ENCODE data around the gene PARVA.
"Not testable (repeated sequence)": the region's sequence is repeated elsewhere in the genome, so short reads cannot be mapped to it uniquely, and the experiment has no call there.

PARVA gene

GRCh38 chr11:12362857-12363256 lies 14.5 kb upstream of the PARVA start:
- TF ChIP-seq ZNF274 (IDR thresholded peaks at IDR 0.05; ENCODE audit: low read depth, low read length): no peak
- no peak overlapping the region for H3K4me3 ChIP-seq (ENCODE audit: low read length)

GRCh38 chr11:12363373-12363772 lies 14.0 kb upstream of the PARVA start:
- TF ChIP-seq ZNF274 (IDR thresholded peaks at IDR 0.05; ENCODE audit: low read depth, low read length): no peak
- no peak overlapping the region for H3K4me3 ChIP-seq (ENCODE audit: low read length)

GRCh38 chr11:12365965-12366575 lies 11.3 kb upstream of the PARVA start:
- H3K4me3 ChIP-seq (ENCODE audit: low read length): not testable (repeated sequence)

- H3K4me3 ChIP-seq (ENCODE audit: low read length): not testable (repeated sequence)
Measured at GRCh38 chr11:12367057-12367456, 10.3 kb upstream of the PARVA start.

- no peak for TF ChIP-seq ZNF274 (IDR thresholded peaks at IDR 0.05; ENCODE audit: low read depth, low read length)
- no peak overlapping the region for H3K4me3 ChIP-seq (ENCODE audit: low read length)
Measured at GRCh38 chr11:12372111-12372510, 5.3 kb upstream of the PARVA start.

GRCh38 chr11:12375720-12376119 lies 1.7 kb upstream of the PARVA start:
- TF ChIP-seq ZNF274 (IDR thresholded peaks at IDR 0.05; ENCODE audit: low read depth, low read length): no peak
- H3K4me3 ChIP-seq (ENCODE audit: low read length): no peak overlapping the region

- H3K4me3 ChIP-seq (ENCODE audit: low read length): no peak overlapping the region
Measured at GRCh38 chr11:12376259-12377081, 901 bp upstream of the PARVA start.

GRCh38 chr11:12377824-12378593 lies 638 bp downstream of the PARVA start:
- H3K4me3 ChIP-seq (ENCODE audit: low read length): no peak overlapping the region
- no peak for TF ChIP-seq ZNF274 (IDR thresholded peaks at IDR 0.05; ENCODE audit: low read depth, low read length)

More at GRCh38 chr11:12376259-12377081, 901 bp upstream of the PARVA start:
- no peak for TF ChIP-seq ZNF274 (IDR thresholded peaks at IDR 0.05; ENCODE audit: low read depth, low read length)

- no peak overlapping the region for H3K4me3 ChIP-seq (ENCODE audit: low read length)
- no peak for TF ChIP-seq ZNF274 (IDR thresholded peaks at IDR 0.05; ENCODE audit: low read depth, low read length)
Measured at GRCh38 chr11:12380565-12381325, 3.4 kb downstream of the PARVA start.

- TF ChIP-seq ZNF274 (IDR thresholded peaks at IDR 0.05; ENCODE audit: low read depth, low read length): no peak
- H3K4me3 ChIP-seq (ENCODE audit: low read length): no peak overlapping the region
Measured at GRCh38 chr11:12381875-12382274, 4.5 kb downstream of the PARVA start.

GRCh38 chr11:12382451-12382850 lies 5.1 kb downstream of the PARVA start:
- no peak for TF ChIP-seq ZNF274 (IDR thresholded peaks at IDR 0.05; ENCODE audit: low read depth, low read length)
- H3K4me3 ChIP-seq (ENCODE audit: low read length): no peak overlapping the region

- TF ChIP-seq ZNF274 (IDR thresholded peaks at IDR 0.05; ENCODE audit: low read depth, low read length): no peak
- no peak overlapping the region for H3K4me3 ChIP-seq (ENCODE audit: low read length)
Measured at GRCh38 chr11:12386309-12386708, 8.9 kb downstream of the PARVA start.

GRCh38 chr11:12386745-12387144 lies 9.4 kb downstream of the PARVA start:
- no peak for TF ChIP-seq ZNF274 (IDR thresholded peaks at IDR 0.05; ENCODE audit: low read depth, low read length)
- no peak overlapping the region for H3K4me3 ChIP-seq (ENCODE audit: low read length)

GRCh38 chr11:12388173-12388572 lies 10.8 kb downstream of the PARVA start:
- no peak for TF ChIP-seq ZNF274 (IDR thresholded peaks at IDR 0.05; ENCODE audit: low read depth, low read length)
- H3K4me3 ChIP-seq (ENCODE audit: low read length): no peak overlapping the region

Data from GM08714 (cell line).